GM18498 (cell line): ENCODE data around the gene SUSD4.

ENCODE experiments used
- ATAC-seq: cut with Tn5 transposase; IDR thresholded peaks from one replicate; pipeline ENCODE4 v1.9.1; 2021; ENCODE audit warnings: mild to moderate bottlenecking, moderate library complexity; ENCODE audit not compliant: unreplicated experiment

SUSD4 gene

GRCh38 chr1:223198628-223198965, 165.4 kb downstream of the SUSD4 start:
- ATAC-seq: no peak

- no peak for ATAC-seq
Measured at GRCh38 chr1:223197923-223198627, 165.9 kb downstream of the SUSD4 start.

GRCh38 chr1:223189903-223190724, 173.9 kb downstream of the SUSD4 start:
- peak; percentile 78 for ATAC-seq

DNA sequence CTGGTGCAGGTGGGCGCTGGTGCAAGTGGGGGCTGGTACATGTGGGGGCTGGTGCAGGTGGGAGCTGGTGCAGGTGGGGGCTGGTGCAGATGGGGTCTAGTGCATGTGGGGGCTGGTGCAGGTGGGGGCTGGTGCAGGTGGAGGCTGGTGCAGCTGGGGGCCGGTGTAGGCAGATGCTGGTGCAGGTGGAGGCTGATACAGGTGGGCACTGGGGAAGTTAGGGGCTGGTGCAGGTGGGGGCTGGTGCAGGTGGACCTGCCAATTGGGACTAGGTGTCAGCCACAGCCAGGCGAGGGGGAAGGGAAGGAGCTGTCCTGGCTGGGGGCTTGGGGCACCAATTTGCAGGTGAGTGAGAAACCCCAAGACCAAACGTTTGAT, 174.5 kb downstream of the SUSD4 start:
- no peak for ATAC-seq

- ATAC-seq: no peak
Measured at GRCh38 chr1:223188618-223189356, 175.2 kb downstream of the SUSD4 start.

- no peak for ATAC-seq
Measured at GRCh38 chr1:223186800-223187199, 177.2 kb downstream of the SUSD4 start.

DNA sequence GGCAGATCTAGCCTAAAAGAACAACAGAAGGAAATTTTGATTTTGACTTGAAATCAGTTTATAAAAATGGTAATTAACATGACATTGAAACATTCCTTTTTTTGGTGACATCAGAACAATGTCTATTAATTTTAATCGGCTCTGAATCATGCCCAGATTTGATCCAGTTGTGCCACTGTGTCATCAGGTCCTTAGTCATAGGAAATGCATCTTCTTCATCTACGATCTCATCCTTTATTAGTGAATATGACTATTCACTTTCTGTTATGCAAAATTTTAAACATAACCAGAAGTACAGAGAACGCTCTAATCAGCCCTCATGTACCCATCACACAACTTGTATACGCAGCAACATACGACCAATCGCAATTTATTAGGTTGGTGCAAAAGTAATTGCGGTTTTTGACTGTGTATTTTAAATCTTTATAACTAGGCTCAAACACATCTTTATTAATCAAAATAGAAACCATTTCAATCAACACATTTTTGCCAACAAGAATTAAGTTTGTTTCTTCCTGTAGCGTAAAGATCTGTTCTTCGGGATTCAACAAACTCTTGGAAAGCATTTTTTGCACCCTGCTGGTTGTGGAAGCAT, 180.6 kb downstream of the SUSD4 start:
- ATAC-seq: no peak

- ATAC-seq: no peak
Measured at GRCh38 chr1:223180731-223181321, 183.2 kb downstream of the SUSD4 start.

DNA sequence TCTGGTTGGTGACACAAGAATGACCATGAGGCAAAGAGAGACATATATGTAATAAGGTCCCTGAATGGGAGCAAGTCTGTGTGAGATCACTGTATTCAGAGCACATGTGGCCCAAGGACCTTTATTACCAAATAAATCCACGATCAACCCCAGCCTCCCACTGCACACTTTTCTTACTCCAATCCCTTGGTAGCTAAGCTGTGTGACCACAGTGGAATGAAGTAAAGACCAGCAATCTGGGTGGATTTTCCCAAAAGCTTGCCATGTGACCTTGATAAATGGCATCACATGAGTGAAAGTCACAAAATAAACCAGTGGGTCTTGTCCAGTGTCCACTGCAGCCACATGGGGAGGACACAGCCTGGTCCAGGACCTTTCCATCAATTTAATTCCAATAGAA, 184.2 kb downstream of the SUSD4 start:
- no peak for ATAC-seq

DNA sequence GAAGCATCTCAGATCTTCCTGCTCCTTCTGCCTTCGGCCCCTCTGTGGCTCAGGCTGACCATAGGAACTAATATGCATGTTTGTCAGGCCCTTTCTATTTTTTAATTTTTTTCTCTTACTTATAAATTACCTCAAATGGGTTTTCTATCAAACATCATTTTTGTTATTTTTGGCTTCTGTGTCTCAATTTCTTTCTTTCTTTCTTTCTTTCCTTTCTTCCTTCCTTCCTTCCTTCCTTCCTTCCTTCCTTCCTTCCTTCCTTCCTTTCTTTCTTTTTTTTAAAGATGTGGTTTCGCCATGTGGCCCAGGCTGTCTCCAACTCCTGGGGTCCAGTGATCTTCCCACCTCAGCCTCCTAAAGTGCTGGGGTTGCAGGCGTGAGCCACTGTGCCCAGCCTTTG, 184.7 kb downstream of the SUSD4 start:
- ATAC-seq: no peak

- ATAC-seq: no peak
Measured at GRCh38 chr1:223177681-223178080, 186.3 kb downstream of the SUSD4 start.

DNA sequence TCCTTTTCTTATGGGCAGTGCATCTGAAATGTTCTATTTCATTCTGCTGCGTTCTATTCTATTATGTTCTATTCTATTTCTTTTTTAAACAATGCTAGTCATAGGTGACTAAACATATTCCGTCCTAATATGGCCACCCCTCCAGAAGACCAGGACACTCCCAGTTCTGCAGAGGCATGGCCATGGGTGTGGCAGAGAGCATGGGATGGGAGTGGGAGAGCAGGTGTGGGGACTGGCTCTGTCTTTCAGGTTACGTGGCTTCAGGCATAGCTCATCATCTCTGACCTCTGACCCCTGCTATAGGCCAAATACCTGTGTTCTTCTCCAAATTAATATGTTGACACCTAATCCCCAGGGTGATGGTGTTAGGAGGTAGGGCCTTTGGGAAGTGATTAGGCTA, 187.5 kb downstream of the SUSD4 start:
- no peak for ATAC-seq

DNA sequence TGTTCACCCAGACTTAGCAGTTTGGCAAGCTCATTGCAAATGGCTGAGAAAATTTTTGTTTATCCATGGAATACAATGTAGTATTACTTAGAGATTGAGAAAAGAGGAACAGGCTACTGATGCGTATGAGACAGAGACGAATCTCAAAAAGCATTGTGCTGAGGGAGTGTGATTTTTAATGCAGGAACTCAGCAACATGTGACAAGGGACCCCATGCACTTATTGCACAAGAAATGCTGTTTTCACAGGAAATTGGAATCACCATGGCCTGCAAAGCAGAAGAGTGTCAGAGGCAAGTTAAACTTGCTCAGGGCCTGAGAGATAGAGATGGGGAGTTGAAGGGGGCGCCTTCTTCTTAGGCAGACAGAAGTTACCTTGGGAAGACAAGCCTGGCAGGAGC, 188.3 kb downstream of the SUSD4 start:
- no peak for ATAC-seq

DNA sequence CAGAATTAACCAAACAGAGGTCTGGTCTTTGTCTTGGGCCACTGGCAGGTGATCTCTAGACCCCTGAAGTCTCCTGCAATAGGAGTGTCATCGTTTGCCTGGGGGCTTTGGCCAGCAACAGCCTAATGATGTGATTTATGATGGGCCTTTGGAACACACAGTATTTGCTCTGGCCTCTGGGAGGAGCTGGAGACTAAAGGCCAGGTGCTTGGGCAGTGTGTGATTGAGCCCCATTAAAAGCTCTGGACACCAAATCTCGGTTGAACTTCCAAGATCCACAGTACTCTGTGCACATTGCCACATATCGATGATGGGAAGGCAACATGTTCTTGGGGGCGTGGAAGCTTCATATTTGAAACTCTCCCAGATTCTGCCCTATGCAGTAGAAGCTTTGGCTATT, 188.9 kb downstream of the SUSD4 start:
- ATAC-seq: no peak
